ENCODE results near the gene WWP2.
"Not testable (repeated sequence)": the region's sequence is repeated elsewhere in the genome, so short reads cannot be mapped to it uniquely, and the experiment has no call there.

WWP2 gene

DNA sequence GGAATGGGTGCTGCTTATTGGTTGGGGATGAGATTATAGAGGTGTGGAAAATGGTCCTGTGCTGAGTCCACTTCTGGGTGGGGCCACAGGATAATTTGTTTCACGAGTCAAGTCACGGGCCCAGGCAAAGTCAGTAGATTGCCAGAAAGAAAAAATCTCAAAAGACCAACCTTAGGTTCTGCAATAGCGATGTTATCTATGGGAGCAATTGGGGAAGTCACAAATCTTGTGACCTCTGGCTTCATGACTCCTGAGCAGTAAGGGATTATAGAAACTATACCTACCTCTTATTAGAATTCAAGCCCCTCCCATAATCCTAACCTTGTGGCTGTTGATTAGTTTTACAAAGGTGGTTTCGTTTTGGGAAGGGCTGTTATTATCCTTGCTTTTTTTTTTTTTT, 31.4 kb downstream of the WWP2 start:
- no peak for DNase-seq

- DNase-seq = no peak
Observed at GRCh38 chr16:69794486-69794885, 32.4 kb downstream of the WWP2 start.

DNA sequence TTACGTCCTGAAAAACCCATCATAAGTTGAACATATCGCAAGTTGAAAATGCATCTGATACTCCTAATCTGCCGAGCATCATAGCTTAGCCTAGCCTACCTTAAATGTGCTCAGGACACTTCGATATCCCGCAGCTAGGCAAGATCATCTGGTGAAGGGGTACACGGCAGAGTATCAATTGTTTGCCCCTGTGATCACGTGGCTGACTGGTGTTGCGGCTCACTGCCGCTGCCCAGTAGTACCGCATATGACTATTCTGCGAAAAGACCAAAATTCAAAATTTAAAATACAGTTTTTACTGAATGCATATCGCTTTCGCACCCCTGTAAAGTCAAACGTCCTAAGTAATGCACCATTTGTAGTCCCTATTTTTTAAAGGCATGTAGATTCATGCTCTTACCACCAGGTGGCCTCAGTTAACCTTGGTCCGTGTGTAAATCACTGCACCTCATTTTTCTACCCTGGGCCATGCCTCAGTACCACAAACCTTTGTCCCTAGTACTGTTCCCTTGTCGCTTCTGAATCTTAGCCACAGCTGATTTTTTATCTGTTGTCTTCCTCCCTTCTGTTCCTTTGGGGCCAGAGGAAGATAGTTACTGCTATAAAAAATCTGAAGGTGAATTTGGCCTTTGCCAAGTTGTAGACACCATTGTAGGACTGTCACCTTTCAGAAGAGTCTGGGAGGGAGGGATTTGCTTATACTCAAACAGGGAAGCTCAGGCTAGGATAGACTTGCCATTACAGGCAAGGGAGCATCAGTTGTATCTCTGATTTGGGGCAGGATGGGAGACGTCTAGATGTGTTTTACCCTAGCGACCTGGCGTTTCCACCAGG, 34.4 kb downstream of the WWP2 start:
- DNase-seq = peak in 29 of 56 donors; percentile 7 to 64 (median 33)

GRCh38 chr16:69798466-69798865, 36.3 kb downstream of the WWP2 start:
- DNase-seq = peak in 31 of 56 donors; percentile 3 to 54 (median 14)

DNA sequence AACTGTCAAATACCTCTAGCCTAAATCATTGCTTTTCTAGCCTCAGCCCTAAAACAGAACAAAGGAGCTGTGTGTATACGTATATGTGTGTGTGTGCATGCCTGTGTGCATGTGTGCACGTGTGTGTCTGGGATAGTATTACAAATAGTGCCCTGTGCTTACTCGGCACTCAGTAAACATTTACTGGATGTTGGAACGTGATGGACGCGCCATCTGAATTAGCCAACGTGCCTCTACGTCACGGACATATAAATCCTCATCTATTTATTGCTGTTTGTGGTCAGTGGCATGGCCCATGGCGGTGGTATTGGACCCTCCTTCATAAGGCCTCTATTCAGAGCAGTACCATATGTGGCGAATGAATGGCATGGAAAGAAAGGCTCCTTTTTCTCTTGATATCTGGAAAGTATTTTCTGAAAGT, 37.5 kb downstream of the WWP2 start:
- DNase-seq = peak in 5 of 56 donors; percentile 4 to 30 (median 16)

DNA sequence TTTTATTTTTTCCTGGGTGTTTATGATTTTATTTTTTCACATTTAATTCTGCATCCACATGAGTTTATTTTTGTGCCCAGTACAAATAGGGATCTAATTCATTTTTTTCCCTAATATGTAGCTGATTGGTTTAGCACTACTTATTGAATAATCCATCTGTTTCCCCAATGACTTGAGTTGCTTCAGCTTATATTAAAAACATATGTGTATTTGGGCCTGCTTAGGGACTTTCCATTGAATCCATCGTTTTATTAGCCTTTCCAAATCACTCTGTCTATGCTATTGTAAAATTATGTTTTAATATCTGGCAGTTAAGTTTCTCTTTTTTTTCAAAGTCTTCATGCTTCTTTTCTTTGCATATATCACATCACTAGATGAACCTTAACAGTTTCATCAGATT, 42.2 kb downstream of the WWP2 start:
- no peak for DNase-seq

DNA sequence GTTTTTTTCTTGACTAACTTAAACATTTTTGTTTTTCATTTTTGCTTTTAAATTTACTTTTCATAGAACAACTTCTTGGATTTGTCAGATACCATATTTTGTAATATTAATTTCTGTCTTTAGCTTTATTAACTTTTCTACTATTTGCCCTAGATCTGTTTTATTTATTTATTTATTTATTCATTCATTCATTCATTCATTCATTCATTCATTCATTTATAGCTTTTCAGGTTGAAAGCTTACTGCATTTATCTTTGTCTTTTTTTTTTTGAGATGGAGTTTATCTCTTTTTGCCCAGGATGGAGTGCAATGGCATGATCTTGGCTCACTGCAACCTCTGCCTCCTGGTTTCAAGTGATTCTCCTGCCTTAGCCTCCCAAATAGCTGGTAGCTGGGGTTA, 44.6 kb downstream of the WWP2 start:
- DNase-seq = not testable (repeated sequence)

DNA sequence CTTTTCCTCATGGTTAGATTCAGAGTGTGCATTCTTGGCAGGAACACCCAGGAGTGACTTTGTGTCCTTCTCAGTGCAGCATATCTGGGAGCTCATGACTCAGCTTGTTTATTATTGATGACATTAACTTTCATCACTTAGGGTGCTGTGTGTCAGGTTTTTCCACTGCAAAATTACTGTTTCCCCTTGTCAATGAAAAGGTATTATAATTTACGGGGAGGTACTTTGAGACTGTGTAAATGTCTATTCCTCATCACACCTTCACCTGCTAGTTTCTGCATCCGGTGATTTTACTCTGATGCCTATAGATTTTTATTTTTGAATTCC, 50.5 kb downstream of the WWP2 start:
- DNase-seq = no peak

- DNase-seq = no peak
Observed at GRCh38 chr16:69814078-69814477, 51.9 kb downstream of the WWP2 start.

GRCh38 chr16:69814561-69814960, 52.4 kb downstream of the WWP2 start:
- no peak for DNase-seq

- not testable (repeated sequence) for DNase-seq
Observed at GRCh38 chr16:69815216-69815883, 53.2 kb downstream of the WWP2 start.

DNA sequence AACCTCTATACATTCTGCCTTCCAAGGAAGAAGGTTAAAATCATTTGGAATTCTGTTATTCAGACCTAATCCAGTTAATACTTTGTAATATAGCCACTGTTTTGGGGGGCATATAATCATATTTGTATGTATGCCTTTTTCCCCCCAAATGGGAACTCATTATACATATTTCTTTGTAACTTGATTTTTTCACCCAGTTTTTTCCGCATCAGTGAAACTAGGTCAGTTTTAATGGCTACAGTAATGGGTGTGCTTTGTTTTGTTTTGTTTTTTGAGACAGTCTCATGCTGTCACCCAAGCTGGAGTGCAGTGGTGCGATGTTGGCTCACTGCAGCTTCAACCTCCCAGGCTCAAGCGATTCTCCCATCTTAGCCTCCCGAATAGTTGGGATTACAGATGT, 54.9 kb downstream of the WWP2 start:
- DNase-seq = no peak

DNA sequence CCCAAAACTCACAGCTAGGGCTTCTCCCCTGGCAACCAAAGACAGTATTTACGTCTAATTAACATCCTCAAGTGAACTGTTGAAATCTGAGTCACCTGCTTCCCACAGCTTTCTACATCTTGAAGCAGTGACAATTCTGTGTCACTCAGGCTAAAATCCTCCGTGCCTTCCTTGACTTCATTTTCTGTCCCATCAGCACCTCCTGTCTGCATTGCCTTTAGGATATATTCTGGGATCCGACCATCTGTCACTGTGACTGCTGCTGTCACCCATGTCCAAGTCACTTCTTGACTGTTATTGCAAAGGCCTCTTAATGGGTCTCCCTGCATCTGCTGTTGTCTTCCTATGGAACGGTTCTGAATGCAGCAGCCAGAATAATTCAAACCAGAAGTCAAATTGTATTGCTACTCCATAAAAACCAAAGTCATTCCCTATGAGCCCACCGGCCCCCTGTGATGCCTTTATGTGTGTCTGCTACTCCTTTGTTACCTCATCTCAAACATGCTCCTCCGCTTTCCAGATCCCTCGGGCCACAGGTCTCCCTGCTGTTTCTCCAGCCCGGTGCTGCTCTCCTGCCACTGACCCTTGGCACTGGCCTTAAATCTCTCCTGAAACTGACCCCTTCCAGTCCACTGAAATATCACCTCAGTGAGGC, 56.9 kb downstream of the WWP2 start:
- DNase-seq = peak in 2 of 56 donors; percentile 13 to 20

DNA sequence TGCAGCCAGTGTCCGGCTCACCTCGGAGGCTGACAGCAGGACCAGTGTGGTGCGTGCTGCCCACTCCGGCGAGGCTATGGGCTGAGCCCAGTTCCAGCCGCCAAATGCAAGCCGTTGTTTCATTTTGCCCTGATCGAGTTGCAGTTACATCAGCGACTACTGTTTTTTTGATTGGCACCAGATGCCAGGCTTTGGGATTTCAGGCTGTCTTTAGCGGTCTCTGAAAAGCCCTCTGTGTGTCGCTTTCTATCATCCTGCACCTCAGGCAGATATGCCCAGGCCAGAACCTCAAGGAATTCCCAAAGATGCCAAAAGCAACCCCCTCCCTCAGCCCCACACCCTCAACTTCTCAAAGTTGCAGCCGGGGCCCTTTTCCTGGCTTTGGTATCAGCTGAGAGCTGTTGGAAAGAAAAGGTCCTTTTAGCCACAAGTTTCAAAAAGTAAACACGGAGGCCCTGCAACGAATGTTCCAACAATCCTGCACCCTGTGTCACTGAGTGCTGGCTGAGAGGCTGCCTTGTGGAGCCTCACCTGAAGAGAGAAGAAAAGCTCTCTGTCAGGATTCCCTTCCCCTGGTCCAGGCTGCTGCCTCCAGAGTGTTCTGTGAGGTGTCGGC, 58.9 kb downstream of the WWP2 start:
- DNase-seq = peak in 35 of 56 donors; percentile 10 to 61 (median 42)

DNA sequence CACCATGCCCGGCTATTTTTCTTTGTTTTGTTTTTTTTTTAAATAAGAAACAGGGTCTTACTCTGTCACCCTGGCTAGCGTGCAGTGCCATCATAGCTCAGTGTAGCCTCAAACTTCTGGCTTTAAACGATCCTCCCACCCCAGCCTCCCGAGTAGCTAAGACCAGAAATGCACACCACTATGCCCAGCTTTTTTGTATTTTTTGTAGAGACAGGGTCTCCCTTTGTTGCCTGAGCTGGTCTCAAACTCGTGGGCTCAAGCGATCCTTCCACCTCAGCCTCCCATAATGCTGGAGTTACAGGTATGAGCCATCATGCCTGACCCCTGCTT, 59.7 kb downstream of the WWP2 start:
- no peak for DNase-seq

DNA sequence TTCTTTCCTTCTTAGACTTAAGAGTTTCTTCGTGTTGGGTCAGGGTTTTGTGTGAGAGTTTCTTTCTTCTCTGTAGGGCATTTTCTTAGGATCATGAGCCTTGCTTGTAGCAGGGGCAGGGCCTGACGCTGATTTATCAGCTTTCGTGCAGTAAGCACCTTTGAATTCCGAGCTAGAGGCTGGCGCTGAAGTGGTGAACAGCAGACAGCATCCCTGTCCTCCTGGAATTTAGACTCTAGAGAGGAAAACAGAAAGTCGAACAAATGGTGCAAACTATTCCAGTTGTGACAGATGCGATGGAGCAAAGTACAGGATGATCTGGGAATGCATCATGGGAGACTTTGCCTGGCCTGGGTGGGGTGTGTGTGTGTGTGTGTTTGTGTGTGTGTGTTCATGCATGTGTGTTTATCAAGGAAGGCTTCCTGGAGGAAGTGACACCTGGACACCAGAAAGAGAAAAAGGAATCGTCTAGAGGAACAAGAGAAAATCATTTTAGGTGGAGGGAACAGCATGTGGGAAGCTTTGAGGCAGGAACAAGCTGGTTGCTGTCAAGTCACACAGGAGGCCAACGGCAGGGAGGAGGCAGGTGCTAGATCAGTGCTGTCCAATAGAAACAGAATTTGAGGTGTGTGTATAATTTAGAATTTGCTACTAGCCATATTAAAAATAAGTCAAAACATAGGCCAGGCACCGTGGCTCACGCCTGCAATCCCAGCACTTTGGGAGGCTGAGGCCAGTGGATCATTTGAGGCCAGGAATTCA, 60.2 kb downstream of the WWP2 start:
- no peak for DNase-seq

- DNase-seq = no peak
Observed at GRCh38 chr16:69823831-69824563, 61.9 kb downstream of the WWP2 start.

- not testable (repeated sequence) for DNase-seq
Observed at GRCh38 chr16:69824564-69825142, 62.5 kb downstream of the WWP2 start.

- no peak for DNase-seq
Observed at GRCh38 chr16:69827524-69827923, 65.4 kb downstream of the WWP2 start.

GRCh38 chr16:69829338-69829737, 67.2 kb downstream of the WWP2 start:
- DNase-seq = no peak
